WERI-Rb-1 (cell line): ENCODE measurements around the gene RBMS1.

Experiments used
- DNase-seq: peaks from one replicate; pipeline ENCODE4 v3.0.0-alpha.2; 2020
- H3K27ac ChIP-seq: fragments of 250-450 bp; sonication (Bioruptor Pico); 2 replicates; pipeline ENCODE4 v1.5.1; 2020; ENCODE audit warnings: mild to moderate bottlenecking, moderate library complexity
- H3K27me3 ChIP-seq: fragments of 250-450 bp; sonication (Bioruptor Pico); 2 replicates; pipeline ENCODE4 v1.5.1; 2021; ENCODE audit warnings: mild to moderate bottlenecking, low read depth, moderate library complexity; ENCODE audit not compliant: insufficient read depth, severe bottlenecking
- H3K36me3 ChIP-seq: fragments of 250-450 bp; sonication (Bioruptor Pico); 2 replicates; pipeline ENCODE4 v1.5.1; 2020; ENCODE audit warnings: mild to moderate bottlenecking, moderate library complexity
- H3K4me3 ChIP-seq: 2 replicates; pipeline ENCODE4 v1.5.1; 2011; ENCODE audit warnings: low read depth, mild to moderate bottlenecking, control low read depth, low read length
- H3K9me3 ChIP-seq: fragments of 250-450 bp; sonication (Bioruptor Pico); 2 replicates; pipeline ENCODE4 v1.5.1; 2021; ENCODE audit warnings: mild to moderate bottlenecking, moderate library complexity; ENCODE audit not compliant: severe bottlenecking
- TF ChIP-seq, protein P1 (sequence below): IDR thresholded peaks from 2 replicates; pipeline ENCODE4 v1.5.1; 2011; ENCODE audit warnings: low read depth, mild to moderate bottlenecking, control low read depth, inconsistent platforms, low read length

RBMS1 gene

GRCh38 chr2:160516547-160517365 lies 23.1 kb upstream of the RBMS1 start:
- no peaks in the 10 kb centered on the region for H3K36me3 ChIP-seq
- peak; percentile 50 for DNase-seq
- TF ChIP-seq, protein P1, sequence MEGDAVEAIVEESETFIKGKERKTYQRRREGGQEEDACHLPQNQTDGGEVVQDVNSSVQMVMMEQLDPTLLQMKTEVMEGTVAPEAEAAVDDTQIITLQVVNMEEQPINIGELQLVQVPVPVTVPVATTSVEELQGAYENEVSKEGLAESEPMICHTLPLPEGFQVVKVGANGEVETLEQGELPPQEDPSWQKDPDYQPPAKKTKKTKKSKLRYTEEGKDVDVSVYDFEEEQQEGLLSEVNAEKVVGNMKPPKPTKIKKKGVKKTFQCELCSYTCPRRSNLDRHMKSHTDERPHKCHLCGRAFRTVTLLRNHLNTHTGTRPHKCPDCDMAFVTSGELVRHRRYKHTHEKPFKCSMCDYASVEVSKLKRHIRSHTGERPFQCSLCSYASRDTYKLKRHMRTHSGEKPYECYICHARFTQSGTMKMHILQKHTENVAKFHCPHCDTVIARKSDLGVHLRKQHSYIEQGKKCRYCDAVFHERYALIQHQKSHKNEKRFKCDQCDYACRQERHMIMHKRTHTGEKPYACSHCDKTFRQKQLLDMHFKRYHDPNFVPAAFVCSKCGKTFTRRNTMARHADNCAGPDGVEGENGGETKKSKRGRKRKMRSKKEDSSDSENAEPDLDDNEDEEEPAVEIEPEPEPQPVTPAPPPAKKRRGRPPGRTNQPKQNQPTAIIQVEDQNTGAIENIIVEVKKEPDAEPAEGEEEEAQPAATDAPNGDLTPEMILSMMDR, result no peak
- H3K27ac ChIP-seq, result peak overlapping the region; percentile 37
- no peaks in the 10 kb centered on the region for H3K27me3 ChIP-seq
- H3K9me3 ChIP-seq, result no peaks in the 10 kb centered on the region
- H3K4me3 ChIP-seq, result no peak overlapping the region

- H3K36me3 ChIP-seq, result no peaks in the 10 kb centered on the region
- no peaks in the 10 kb centered on the region for H3K27me3 ChIP-seq
- no peak overlapping the region for H3K27ac ChIP-seq
- no peaks in the 10 kb centered on the region for H3K9me3 ChIP-seq
- no peak for DNase-seq
- H3K4me3 ChIP-seq, result no peak overlapping the region
- TF ChIP-seq, protein P1, result no peak
Measured at GRCh38 chr2:160515120-160515519, 21.5 kb upstream of the RBMS1 start.

- TF ChIP-seq, protein P1, result no peak
- no peak overlapping the region for H3K27ac ChIP-seq
- no peak overlapping the region for H3K4me3 ChIP-seq
- no peaks in the 10 kb centered on the region for H3K36me3 ChIP-seq
- H3K27me3 ChIP-seq, result no peaks in the 10 kb centered on the region
- H3K9me3 ChIP-seq, result no peaks in the 10 kb centered on the region
- DNase-seq, result no peak
Measured at GRCh38 chr2:160513120-160513519, 19.5 kb upstream of the RBMS1 start.

- no peak overlapping the region for H3K27ac ChIP-seq
- no peaks in the 10 kb centered on the region for H3K9me3 ChIP-seq
- no peaks in the 10 kb centered on the region for H3K36me3 ChIP-seq
- DNase-seq, result no peak
- TF ChIP-seq, protein P1, result no peak
- no peak overlapping the region for H3K4me3 ChIP-seq
- H3K27me3 ChIP-seq, result no peaks in the 10 kb centered on the region
Measured at GRCh38 chr2:160512491-160512890, 18.9 kb upstream of the RBMS1 start.

DNA sequence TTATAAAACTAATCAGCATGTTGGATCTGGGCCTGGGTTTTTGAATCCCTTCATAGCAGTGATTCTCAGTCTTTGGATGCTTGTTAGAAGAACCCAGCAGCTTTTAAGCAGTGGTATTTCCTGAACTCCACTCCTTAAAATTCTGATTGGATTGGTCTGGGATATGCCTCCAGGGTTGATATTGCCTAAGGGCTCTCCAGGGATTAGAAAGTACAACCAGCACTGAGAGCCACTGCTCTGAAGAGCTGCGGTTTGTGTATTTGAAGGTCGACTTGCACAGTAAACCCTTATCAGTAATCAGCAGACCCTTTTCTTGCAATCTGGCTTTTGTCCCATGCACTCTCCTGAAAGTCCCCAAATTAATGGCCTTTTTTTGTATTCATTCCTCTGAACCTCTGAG lies 17.0 kb upstream of the RBMS1 start:
- no peak overlapping the region for H3K4me3 ChIP-seq
- H3K27me3 ChIP-seq, result no peaks in the 10 kb centered on the region
- H3K36me3 ChIP-seq, result no peaks in the 10 kb centered on the region
- no peak for DNase-seq
- H3K9me3 ChIP-seq, result no peaks in the 10 kb centered on the region
- TF ChIP-seq, protein P1, result no peak
- no peak overlapping the region for H3K27ac ChIP-seq

GRCh38 chr2:160509016-160509415 lies 15.4 kb upstream of the RBMS1 start:
- H3K27ac ChIP-seq, result no peak overlapping the region
- H3K36me3 ChIP-seq, result no peaks in the 10 kb centered on the region
- DNase-seq, result no peak
- no peaks in the 10 kb centered on the region for H3K27me3 ChIP-seq
- TF ChIP-seq, protein P1, result no peak
- no peak overlapping the region for H3K4me3 ChIP-seq
- H3K9me3 ChIP-seq, result no peaks in the 10 kb centered on the region
